HepG2 (cell line): ENCODE measurements around the gene RIN3. TPM values are rescaled to one million over a fixed set of nuclear protein-coding genes. Genes with fewer than 3 reads are reported as not detected.

ENCODE experiments used
- ARID2 ChIP-seq: sonication (generic); formaldehyde crosslinking; IDR thresholded peaks from 2 replicates; pipeline ENCODE4 v1.8.1; 2022; ENCODE audit warnings: mild to moderate bottlenecking, missing genetic modification reagents, borderline replicate concordance
- BORCS8-MEF2B ChIP-seq: sonication (generic); formaldehyde crosslinking; IDR thresholded peaks from 2 replicates; pipeline ENCODE4 v1.8.0; 2022; ENCODE audit warnings: mild to moderate bottlenecking, missing genetic modification reagents
- FOXC1 ChIP-seq: sonication (generic); formaldehyde crosslinking; IDR thresholded peaks from 2 replicates; pipeline ENCODE4 v1.8.0; 2022; ENCODE audit warnings: mild to moderate bottlenecking, missing genetic modification reagents, borderline replicate concordance
- FOXK2 ChIP-seq: fragments of 450-650 bp; IDR thresholded peaks from 2 replicates; pipeline ENCODE4 v1.6.1; 2016
- HNF4A ChIP-seq: sonication (generic); formaldehyde crosslinking; IDR thresholded peaks from 2 replicates; pipeline ENCODE4 v1.4.0; 2020; ENCODE audit warnings: missing genetic modification reagents
- IRX3 ChIP-seq: sonication (generic); formaldehyde crosslinking; IDR thresholded peaks from 2 replicates; pipeline ENCODE4 v1.8.1; 2023; ENCODE audit warnings: mild to moderate bottlenecking, low read depth, missing genetic modification reagents, borderline replicate concordance
- PAX8 ChIP-seq: sonication (generic); formaldehyde crosslinking; IDR thresholded peaks from 2 replicates; pipeline ENCODE4 v1.8.0; 2022; ENCODE audit warnings: mild to moderate bottlenecking, missing genetic modification reagents, borderline replicate concordance
- STAG1 ChIP-seq: sonication (generic); formaldehyde crosslinking; IDR thresholded peaks from 2 replicates; pipeline ENCODE4 v1.4.0; 2020; ENCODE audit warnings: missing genetic modification reagents
- SYNCRIP ChIP-seq: fragments of 200-400 bp; formaldehyde crosslinking; IDR thresholded peaks from 2 replicates; pipeline ENCODE4 v1.6.1; 2018; ENCODE audit warnings: mild to moderate bottlenecking, low read depth, low read length; ENCODE audit not compliant: insufficient read depth
- TCF7L2 ChIP-seq: IDR thresholded peaks from 2 replicates; pipeline ENCODE4 v1.6.1; 2011; ENCODE audit warnings: mild to moderate bottlenecking, low read depth, low read length, moderate library complexity
- ZFP91 ChIP-seq: sonication (generic); formaldehyde crosslinking; IDR thresholded peaks from 2 replicates; pipeline ENCODE4 v1.9.0; 2022; ENCODE audit warnings: missing genetic modification reagents, mild to moderate bottlenecking, borderline replicate concordance
- ZMYM2 ChIP-seq: sonication (generic); formaldehyde crosslinking; IDR thresholded peaks from 2 replicates; pipeline ENCODE4 v1.8.0; 2022; ENCODE audit warnings: mild to moderate bottlenecking, missing genetic modification reagents
- ZMYM4 ChIP-seq: sonication (generic); formaldehyde crosslinking; IDR thresholded peaks from 2 replicates; pipeline ENCODE4 v1.8.1; 2023; ENCODE audit warnings: mild to moderate bottlenecking, missing genetic modification reagents
- ZNF225 ChIP-seq: sonication (generic); formaldehyde crosslinking; IDR thresholded peaks from 2 replicates; pipeline ENCODE4 v1.4.0; 2020; ENCODE audit warnings: mild to moderate bottlenecking, missing genetic modification reagents
- ZNF484 ChIP-seq: sonication (generic); formaldehyde crosslinking; IDR thresholded peaks from 2 replicates; pipeline ENCODE4 v1.5.1; 2020; ENCODE audit warnings: mild to moderate bottlenecking, low read depth, missing genetic modification reagents, borderline replicate concordance
- ZNF563 ChIP-seq: sonication (generic); formaldehyde crosslinking; IDR thresholded peaks from 2 replicates; pipeline ENCODE4 v1.8.0; 2022; ENCODE audit warnings: mild to moderate bottlenecking, moderate library complexity, missing genetic modification reagents
- ZNF710 ChIP-seq: sonication (generic); formaldehyde crosslinking; IDR thresholded peaks from 2 replicates; pipeline ENCODE4 v1.5.0; 2020; ENCODE audit warnings: mild to moderate bottlenecking, missing genetic modification reagents, borderline replicate concordance
- polyA plus RNA-seq, 8 experiments: library from polyadenylated mRNA; depleted of rRNA in 3 of 8; stranded (reverse) in 7 of 8; unstranded in 1 of 8; fragments of >200 nt; fragmentation: Illumina TruSeq in 4 of 8; extraction: Trizol in 4 of 8; gene quantifications; 2 replicates each; pipeline versions ENCODE4 v1.2.1 to v1.2.3, GENCODE V29; 2011 to 2016; ENCODE audit warnings: low read depth in 4 of 8, missing spikeins in 1 of 8, mixed read lengths in 1 of 8; ENCODE audit not compliant: insufficient read depth in 1 of 8
- total RNA-seq, 5 experiments: library from RNA; depleted of rRNA; stranded (reverse); fragments of >200 nt; fragmentation: Illumina TruSeq; extraction: Trizol; gene quantifications; 2 replicates each; pipeline ENCODE4 v1.2.3, GENCODE V29; 2016; ENCODE audit warnings: low read depth in 1 of 5
- TF ChIP-seq, protein P1 (sequence below): sonication (generic); formaldehyde crosslinking; IDR thresholded peaks from 2 replicates; pipeline ENCODE4 v1.8.1; 2023; ENCODE audit warnings: mild to moderate bottlenecking, inconsistent platforms, moderate library complexity, missing genetic modification reagents, borderline replicate concordance
- TF ChIP-seq, protein P2 (sequence below): sonication (generic); formaldehyde crosslinking; conservative IDR thresholded peaks from 2 replicates; pipeline ENCODE4 v1.4.0; 2020; ENCODE audit warnings: missing genetic modification reagents
- TF ChIP-seq, protein P3 (sequence below): sonication (generic); formaldehyde crosslinking; IDR thresholded peaks from 2 replicates; pipeline ENCODE4 v1.4.0; 2020; ENCODE audit warnings: mild to moderate bottlenecking, missing genetic modification reagents
- TF ChIP-seq, protein P4 (sequence below): sonication (generic); formaldehyde crosslinking; IDR thresholded peaks from 2 replicates; pipeline ENCODE4 v1.5.1; 2020; ENCODE audit warnings: missing genetic modification reagents, mild to moderate bottlenecking, borderline replicate concordance

Gene RIN3
- total and polyA plus RNA-seq, 2 of the 13 experiments (the other 11 are each of a cell fraction or from before 2014, with no cell fraction given), result 2.3 to 3.6 TPM

DNA sequence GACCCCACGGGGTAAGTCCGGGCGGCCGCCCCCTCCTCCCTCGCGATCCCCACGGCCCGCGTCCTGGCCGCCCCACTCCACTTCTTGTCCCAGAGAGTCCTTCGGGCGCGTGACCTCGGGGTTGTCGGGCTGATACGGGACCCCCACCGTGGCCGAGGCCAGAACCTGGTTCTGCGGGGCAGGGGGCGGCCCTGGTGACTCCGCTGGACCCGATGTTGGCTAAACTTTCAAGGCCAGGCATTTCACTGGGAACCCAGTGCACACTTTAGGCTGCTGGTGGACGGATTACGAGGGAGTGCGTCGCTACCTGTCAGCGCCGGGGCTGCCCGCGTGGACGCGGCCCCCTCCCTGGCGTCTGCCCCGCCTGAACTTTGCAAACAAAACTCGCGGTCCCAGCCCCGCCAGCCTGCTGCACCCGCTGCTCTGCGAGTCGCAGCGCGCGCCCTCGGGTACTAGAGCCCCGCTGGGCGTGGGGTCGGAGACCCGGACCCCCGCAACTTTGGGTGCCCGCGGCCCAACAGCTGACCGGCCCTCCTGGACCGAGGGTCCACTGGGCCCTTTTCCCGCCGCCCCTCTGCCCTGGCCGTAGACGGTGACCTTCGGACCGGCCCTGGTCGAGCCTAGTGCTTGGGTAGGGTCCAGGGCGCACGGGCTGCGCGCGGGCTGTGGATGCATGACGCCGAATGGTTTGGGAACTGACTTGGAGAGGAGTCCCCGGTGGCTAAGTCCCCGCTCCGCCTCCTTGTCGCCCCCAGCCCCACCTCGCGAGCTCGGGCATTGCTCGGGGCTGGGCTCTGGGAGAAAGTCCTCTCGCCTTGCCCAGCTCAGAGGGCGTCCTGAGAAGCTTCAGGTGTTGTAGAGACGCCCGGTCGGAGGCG, 624 bp downstream of the RIN3 start (continued):
- TF ChIP-seq, protein P1, sequence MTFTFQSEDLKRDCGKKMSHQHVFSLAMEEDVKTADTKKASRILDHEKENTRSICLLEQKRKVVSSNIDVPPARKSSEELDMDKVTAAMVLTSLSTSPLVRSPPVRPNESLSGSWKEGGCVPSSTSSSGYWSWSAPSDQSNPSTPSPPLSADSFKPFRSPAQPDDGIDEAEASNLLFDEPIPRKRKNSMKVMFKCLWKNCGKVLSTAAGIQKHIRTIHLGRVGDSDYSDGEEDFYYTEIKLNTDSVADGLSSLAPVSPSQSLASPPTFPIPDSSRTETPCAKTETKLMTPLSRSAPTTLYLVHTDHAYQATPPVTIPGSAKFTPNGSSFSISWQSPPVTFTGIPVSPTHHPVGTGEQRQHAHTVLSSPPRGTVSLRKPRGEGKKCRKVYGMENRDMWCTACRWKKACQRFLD, result peak; percentile 74; the same call in 1 of the 2 replicates
- TF ChIP-seq TCF7L2 (no peak), ZNF710 (CRISPR knock-in tag) (peak; percentile 87), ARID2 (CRISPR knock-in tag) (peak; percentile 75; the same call in 1 of the 2 replicates), PAX8 (CRISPR knock-in tag) (0 out of 2 replicates have a peak, but pooled peaks have one; percentile 50), FOXC1 (CRISPR knock-in tag) (peak; percentile 70; the same call in 1 of the 2 replicates), ZNF225 (CRISPR knock-in tag) (peak; percentile 70), IRX3 (0 out of 2 replicates have a peak, but pooled peaks have one; percentile 79), FOXK2 (no peak), ZMYM4 (CRISPR knock-in tag) (peak; percentile 74), ZMYM2 (peak; percentile 71; the same call in 1 of the 2 replicates), ZFP91 (CRISPR knock-in tag) (peak; percentile 90), BORCS8-MEF2B (CRISPR knock-in tag) (peak; percentile 74), SYNCRIP (no peak), ZNF484 (CRISPR knock-in tag) (no peak), HNF4A (CRISPR knock-in tag) (peak; percentile 97), STAG1 (CRISPR knock-in tag) (peak; percentile 11; the same call in 1 of the 2 replicates), ZNF563 (peak; percentile 75; the same call in 1 of the 2 replicates)
- TF ChIP-seq, protein P2, sequence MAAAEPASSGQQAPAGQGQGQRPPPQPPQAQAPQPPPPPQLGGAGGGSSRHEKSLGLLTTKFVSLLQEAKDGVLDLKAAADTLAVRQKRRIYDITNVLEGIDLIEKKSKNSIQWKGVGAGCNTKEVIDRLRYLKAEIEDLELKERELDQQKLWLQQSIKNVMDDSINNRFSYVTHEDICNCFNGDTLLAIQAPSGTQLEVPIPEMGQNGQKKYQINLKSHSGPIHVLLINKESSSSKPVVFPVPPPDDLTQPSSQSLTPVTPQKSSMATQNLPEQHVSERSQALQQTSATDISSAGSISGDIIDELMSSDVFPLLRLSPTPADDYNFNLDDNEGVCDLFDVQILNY (CRISPR knock-in tag), result peak; percentile 84
- TF ChIP-seq, protein P3, sequence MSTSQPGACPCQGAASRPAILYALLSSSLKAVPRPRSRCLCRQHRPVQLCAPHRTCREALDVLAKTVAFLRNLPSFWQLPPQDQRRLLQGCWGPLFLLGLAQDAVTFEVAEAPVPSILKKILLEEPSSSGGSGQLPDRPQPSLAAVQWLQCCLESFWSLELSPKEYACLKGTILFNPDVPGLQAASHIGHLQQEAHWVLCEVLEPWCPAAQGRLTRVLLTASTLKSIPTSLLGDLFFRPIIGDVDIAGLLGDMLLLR (CRISPR knock-in tag), result peak; percentile 32; the same call in 1 of the 2 replicates
- TF ChIP-seq, protein P4, sequence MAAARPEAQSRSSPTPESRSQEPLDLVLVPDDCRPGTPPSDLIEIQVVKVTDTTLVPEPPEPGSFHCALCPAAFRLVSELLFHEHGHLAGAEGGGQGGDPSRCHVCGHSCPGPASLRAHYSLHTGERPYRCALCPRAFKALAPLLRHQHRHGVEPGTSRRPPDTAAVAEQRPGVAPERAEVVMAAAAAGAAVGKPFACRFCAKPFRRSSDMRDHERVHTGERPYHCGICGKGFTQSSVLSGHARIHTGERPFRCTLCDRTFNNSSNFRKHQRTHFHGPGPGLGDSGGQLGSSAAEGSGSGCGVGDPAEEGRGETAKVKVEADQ (CRISPR knock-in tag), result peak; percentile 88
